SIG-M5 treated with dmso at 0.1 percent for 504 hours (cell line): ENCODE measurements around the gene ARSG.
"Not testable (repeated sequence)": the region's sequence is repeated elsewhere in the genome, so short reads cannot be mapped to it uniquely, and the experiment has no call there.

Source experiments
- DNase-seq: peaks from one replicate; lab custom pipeline; 2025; ENCODE audit not compliant: unreplicated experiment; lab: John Stamatoyannopoulos, UW

Gene ARSG

DNA sequence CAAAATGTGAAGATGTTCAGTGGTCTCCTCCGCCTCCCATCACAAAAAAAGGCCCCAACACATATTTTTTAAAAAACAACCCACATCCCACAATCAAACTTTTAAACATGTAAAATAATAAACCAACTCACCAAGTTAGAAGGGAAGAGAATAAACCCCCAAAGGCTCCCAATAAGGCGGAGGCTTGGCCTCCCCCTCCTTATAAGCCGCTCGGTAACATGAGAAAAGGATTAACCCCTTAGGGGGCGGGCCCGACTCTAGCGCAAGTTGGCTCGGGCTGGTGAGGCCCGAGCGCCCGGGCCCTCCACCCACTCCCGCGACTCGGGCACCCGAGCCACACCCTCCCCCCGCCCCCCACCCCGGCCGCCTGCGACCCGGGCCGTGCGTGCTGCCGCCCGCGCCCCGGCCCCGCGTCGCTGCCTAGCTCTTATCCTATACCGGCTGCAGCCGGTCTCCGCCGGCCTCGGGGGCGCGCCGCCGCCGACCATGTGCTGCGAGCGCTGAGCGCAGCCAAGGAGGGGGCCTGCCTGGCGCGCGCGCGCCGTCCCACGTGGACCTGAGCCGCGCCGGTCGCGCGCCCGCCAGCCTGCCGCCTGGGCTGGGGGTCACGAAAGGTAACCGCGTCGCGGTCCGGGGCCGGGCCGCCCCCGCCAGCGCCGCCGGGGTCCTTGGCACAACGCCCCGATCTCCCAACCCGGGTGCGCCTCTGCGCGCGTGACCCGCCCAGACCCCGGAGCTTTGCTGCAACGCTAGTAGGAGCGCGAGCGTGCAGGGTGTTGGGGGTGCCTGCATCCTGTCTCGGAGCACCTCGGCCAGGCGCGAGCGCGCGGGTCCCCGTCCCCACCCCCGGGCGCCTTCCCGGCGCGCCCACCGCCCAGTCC is at the start of gene ARSG, which contains the start of gene SLC16A6:
TSS of gene ARSG (plus strand) at position 541 of the 881 bp plus-strand sequence. CDS start 15,999 bp downstream, outside the sequence.
TSS of gene SLC16A6 (minus strand) at position 173 of the 881 bp plus-strand sequence. CDS start 12,807 bp downstream, outside the sequence.
- peak; percentile 92 for DNase-seq

DNA sequence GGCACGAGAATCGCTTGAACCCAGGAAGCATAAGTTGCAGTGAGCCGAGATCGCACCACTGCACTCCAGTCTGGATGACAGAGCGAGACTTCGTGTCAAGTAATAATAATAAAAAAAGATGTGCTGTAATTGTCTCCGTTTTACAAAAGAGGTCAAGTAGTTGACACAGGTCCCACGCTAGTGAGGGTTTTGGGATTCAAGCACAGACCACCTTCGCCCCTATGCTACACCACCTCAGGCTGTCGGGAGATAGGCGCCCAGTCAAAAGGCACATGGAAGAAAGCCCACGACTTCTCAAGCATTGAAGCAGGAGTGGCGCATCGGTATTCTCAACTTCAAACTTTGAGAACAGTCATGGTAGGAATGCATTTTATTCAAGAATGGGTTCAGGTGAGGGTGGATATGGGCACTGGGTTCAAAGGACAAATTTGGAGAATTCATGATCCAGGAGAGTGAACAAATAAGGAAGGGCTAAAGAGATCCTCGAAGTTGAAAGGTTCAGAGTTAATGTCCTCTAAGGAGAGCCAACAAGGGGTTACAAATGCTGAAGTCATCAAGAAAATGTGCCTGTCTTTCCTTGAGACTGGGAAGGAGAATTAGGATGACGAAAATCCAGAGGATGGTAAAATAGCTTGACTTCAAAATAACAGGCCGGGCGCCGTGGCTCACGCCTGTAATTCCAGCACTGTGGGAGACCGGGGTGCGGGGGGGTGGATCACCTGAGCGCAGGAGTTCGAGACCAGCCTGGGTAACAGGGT is 44.8 kb upstream of the ARSG start:
- DNase-seq, result no peak

DNA sequence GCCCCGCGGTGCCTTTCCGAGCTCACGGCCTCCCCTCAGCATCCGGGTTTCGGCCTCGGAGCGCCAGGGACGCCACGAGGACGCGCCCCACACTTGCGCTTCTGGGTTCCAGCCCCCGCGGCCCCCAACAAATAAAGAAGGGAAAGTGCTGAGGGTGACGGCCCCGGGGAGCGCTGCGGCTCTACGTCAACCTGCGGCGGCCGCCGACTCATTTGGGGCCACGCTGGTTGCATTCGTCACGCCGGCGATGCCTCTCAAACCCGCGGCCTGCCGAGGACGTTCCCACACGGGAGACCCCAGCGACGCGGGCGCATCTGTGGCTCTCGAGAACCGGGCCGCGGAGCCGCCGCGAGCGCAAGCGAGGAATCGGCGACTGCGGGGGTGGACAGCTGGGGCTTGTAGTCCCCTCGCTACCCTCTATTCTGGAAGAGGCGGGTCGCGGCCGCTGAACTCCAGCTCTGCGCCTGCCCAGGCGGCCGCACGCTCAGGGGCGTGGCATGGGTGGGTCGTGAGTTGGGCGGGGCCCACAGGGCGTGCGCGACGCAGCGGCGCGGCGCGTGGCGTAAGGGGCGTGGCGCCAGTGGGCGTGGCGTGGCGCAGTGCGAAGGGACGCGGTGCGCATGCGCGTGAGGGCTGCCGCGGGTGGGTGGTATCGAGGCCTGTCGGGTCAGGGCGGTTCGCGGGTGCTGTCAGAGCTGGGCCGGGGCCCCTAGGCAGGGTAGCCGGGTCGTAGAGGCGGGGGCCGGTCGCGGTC is 43.7 kb upstream of the ARSG start, which contains the start of gene AMZ2:
TSS of gene AMZ2 (plus strand) at position 599 of the 754 bp plus-strand sequence. CDS start 2,145 bp downstream, outside the sequence.
- peak; percentile 90 for DNase-seq

DNA sequence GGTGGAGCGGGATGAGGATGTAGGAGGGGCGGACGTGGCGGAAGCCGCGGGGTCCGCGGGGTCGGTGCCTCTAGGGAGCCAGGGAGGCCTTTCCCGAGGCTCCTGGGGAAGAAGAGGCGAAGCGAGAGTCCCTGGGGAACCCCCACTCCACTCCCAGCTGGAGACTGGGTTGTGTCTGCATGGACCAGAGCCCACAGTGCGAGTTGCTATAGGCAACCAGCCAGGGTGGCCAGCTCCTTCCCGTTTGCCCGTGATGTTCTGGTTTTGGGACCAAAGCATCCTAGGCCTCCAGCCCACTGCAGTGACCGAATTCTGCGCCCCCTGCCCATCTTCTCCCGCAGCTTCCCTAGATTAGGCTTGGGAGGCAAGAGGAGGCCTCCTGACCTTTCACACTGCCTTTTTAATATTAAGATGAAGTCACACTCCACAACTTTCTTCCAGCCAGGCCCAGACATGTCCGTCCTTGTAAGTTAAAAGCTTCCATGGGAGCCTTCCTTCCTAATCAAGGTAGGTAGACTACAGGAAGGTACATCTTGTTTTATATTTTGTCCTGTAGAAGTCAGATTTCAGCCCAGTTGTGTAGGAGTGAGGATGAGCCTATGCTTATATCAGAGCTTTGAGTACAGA is 43.0 kb upstream of the ARSG start:
- DNase-seq, result peak; percentile 52

DNA sequence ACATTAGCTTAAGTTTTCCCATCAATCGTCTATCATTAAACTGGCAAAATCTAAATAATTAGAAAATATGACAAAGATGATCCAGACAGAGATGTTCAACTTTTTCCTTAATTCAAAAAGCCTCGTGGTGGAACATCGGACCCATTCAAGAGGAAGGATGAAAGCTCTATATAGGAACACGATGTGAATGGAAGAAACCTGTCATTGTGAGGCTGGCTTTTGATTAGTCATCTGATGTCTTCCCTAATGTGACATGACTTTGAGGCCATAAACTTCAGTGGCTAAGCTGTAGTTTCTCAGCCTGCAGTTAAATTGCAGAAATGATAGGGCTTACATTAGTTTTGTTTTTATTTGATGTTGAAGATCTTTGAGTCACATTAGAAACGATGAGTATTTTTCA is 42.4 kb upstream of the ARSG start:
- peak; percentile 39 for DNase-seq

DNA sequence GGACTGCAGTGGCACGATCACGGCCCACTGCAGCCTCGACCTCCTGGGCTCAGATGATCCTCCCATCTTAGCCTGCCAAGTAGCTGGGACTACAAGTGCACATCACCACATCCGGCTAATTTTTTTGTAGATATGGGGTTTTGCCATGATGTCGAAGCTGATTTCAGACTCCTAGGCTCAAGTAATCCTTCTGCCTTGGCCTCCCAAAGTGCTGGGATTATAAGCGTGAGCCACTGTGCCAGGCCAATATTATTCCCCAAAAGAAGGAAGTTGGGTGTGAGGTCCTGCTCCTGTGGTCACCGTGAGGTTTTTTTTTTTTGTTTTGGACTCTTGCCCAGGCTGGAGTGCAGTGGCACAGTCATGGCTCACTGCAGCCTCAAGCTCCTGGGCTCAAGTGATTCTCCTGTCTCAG is 41.9 kb upstream of the ARSG start:
- DNase-seq, result no peak

DNA sequence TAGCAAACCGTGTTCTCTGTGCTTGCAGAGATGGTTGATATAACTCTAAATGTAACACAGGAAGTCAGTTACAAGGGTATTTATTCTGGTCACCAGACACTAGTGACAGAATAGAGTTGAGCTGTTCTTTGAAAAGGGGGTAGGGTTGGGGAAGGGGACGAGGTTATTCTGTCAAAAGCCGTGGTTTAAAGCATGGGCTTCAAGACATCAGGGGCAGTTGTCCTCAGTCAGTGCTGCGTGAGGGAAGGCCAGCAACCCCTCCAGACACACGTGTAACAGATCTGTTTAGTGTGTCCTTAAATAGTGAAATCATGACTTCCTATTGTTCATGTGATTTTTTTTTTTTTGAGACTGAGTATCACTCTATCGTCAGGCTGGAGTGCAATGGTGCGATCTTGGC is 37.9 kb upstream of the ARSG start:
- DNase-seq, result not testable (repeated sequence)

DNA sequence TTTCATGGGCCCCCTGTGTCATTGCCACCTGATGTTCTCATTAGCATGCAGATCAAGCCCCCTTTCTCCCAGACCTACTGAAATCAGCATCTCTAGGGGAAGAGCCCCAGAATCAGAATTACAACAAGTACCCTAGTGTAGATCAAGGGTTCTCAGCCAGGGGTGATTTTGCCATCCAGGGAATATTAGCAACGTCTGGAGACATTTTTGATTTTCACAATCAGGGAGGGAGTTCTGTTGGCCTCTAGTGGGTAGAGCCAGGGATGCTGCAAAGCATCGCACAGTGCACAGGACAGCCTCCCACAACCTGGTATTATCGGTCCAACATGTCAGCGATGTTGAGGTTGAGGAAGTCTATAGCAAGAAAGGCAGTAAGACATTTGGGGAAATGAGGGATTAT is 36.1 kb upstream of the ARSG start:
- no peak for DNase-seq

DNA sequence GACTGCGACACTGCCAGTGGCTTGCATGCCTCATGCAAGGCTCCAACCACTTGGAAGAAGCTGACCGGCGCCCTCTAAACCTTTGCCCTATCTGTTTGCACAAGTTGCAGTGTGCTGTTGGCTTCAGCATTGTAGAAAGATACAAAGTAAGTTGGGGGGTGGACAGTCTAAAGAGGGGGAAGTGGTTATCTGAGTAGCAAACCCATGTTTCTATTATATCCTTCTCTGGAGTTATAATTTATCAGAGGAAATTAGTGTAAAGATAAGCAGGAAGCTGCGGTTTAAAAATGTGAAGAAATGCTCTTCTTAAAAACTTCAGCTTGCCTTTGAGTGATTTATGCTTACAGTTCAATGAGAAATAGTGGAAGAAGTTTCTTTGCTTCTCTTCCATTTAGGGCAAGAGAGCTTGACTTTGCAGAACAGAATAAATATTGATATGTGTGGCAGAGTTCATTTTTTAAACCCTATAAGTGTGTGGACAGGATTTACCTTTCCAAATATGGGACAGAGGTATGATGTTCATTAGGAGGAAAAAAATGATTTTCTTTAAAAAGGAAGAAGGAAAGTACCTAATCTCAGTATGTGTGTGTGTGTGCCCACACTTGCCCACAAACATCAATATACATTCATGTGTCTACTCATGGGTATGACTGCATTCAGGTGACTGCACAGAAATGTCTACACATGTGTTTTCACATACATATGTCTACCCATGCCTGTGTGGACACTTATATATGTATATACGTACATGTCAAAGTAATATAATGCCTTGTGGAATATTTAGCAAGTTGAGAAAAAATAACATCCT is 35.4 kb upstream of the ARSG start:
- DNase-seq, result no peak

DNA sequence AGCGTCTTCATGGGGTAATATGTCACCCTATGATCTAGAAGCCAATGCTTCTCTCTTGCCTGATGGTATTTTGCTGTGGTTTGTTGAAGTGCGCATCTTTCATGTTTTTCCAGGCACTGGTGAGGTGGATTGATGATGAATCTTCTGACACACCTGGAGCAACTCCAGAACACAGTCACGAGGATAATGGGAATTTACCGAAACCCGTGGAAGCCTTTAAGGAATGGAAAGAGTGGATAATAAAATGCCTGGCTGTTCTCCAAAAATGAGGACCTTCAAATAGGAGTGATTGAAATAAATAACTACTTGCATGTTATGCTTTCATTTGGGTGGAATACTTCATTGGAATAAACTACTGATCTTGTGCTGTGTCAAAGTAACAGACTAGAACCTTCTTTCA is 34.6 kb upstream of the ARSG start:
- not testable (repeated sequence) for DNase-seq

DNA sequence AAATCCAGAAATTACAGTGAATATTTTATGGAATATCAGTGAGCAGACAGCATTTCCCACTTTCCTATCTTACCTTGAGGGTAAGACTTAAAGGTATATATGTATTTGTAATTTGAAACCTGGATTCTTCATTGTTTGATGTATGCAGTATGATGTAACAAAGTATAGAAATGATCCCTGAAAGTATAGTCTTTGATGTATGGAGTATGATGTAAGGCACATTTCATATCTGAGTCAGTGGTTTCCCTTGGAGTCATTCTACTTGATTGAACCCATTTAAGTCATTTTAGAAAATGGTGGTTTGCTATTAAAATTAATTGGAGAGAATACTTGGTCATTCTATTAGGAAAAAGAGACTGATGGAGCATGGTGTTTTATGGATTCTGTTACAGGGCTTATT is 33.4 kb upstream of the ARSG start:
- no peak for DNase-seq

DNA sequence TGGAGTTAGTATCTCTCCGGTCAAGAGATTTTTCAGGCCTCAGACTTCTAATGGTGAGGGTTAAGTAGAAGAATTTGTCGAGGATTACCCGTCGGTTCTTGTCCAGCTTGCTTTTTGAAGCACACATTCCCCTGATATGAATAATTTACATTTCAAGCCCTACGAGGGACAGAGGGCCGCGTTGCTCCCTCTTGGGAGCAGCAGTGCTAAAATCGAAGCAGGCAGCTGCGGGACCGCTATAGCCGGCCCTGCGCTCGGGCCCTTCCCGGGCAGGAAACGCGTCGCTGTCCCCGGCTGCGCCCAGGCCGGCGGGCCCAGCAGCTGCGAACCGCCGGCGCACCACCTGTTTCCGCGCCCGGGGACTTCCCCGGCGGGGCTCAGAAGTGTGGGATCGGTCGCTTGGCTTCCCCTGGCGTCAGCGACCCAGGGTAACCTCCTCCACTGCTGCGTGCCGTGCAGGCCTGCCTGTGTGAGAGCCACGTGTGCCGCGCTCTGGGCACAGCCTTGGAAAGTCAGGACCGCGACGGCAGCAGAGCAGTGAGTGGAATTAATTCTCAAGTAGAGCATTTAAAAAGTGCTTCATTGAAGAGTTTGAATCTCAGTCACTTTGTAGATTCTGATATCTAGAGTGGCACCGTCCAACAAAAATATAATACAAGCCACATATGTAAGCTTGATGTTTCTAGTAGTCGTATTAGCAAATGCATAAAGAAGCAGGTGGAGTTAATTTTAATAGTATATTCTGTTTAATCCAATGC is 32.2 kb upstream of the ARSG start:
- DNase-seq, result peak; percentile 40

DNA sequence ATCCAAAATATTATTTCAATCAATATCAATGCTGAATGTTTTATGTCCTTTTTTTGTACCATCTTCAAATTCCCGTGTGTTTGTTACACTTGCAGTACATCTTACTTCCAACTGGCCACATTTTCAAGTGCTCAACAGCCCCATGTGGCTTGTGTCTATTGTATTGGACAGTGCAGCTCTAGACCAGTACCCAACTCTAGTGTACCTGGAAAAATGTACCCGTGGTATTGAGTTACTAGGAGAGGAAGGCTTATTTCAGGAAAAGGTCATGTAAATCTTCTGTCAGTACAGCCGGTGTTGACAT is 31.7 kb upstream of the ARSG start:
- peak; percentile 27 for DNase-seq

DNA sequence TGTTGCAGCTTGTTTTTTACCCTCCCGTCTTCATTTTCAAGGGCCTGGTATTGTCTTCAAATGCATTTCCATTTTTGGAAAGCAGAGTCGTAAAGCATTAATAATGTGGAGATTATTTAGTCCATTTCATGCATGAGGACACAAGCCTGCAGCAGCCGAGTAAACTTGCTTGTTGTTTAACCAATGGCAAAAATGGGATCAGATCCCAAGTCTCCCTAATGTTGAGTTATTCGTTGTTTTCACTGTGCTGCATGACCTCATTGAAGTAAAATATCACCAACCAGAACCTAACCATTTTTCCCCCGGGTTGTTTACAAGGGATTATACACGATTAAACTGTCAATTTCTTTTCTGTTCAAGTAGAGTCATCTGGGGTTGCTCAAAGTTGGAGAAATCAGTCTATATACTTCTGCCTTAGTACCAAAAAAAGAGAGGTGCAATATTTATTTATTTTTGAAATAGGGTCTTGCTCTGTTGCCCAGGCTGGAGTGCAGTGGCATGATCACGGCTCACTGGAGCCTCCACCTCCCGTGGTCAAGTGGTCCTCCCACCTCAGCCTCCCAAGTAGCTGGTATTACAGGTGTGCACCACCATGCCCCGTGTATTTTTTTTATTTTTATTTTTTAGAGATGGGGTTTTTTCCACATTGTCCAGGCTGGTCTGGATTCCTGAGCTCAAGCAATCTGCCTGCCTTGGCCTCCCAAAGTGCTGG is 31.1 kb upstream of the ARSG start:
- DNase-seq, result no peak

DNA sequence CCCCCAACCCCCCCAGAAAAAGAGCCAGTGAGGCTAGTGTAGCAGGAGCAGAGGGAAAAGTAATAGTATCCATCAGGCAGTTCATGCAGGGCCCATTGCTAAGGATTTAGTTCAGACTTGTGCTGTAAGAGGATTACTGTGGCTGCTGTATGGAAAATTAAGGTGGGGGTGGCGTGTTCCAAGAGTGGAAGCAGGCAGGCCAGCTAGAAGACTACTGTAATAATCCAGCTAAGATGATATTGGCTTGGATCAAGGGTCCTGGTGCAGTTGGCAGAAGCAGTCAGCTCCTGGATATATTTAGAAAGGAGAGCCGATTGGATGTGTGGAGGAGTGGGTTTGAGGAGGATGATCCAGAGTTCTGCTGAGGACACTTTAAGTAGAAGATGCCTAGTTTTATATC is 28.8 kb upstream of the ARSG start:
- DNase-seq, result not testable (repeated sequence)

DNA sequence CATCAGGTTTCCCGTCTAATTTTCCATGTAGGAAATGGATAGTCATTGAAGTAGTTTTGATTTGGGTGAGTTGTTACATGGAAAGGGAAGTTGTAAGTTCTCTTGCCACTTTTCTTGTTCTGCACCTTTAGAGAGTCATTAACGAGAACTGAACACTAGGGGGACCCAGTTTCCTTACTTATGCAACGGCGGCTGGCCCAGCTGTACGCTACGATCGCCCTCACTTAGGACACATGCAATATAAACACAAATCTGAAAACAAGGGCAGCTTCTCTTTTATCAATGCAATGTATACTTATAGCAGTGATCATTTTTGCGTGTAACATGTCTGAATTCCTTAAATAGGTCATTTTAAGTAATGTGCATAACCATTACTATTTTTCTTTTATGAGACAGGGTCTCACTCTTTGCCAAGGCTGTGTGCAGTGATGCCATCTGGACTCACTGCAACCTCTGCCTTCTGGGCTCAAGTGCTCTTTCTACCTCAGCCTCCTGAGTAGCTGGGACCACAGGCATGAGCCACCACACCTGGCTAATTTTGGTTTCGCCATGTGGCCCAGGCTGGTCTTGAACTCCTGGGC is 28.1 kb upstream of the ARSG start:
- DNase-seq, result peak; percentile 55

DNA sequence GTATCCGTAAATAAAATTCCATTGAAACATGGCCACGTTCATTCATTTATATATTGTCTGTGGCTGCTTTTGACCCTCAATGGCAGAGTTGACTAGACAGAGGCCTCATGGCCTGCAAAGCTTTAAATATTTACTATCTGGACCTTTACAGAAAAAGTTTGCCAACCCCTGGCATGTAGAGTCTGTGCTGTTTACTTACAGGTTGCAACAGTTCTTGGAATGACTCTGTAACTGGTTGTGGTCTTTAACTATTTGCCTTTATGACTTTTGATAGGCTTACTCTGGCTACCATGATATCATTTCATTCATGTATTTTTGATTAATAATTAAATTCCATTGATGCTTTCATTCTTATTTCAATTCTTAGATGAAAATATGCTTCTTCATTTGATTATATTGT is 25.5 kb upstream of the ARSG start:
- not testable (repeated sequence) for DNase-seq

DNA sequence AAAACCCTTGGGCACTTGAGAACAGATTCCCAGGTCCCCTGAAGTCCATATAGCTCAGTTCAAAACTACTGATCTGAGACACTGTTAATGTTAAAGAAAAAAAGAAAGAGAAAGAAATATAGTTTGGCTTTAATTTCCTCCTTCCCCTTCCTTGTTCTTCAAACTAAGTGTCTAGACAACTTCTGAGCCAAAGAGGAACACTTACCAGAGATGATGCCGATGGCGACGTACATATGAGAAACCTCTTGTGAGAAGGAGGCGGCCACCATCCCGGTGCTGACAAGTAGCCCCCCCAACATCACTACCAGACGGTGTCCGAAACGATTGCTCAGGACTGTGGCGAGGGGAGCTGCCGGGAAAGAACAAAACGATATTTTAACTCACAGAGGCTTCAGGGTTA is 17.6 kb upstream of the ARSG start:
- no peak for DNase-seq
